ENCODE measurements around the gene PLAAT3. TPM values are rescaled to one million over a fixed set of nuclear protein-coding genes. Genes with fewer than 3 reads are reported as not detected.

The PLAAT3 gene
- total RNA-seq, 2 donors from 2014 or later: 3.8 to 13.2 TPM

DNA sequence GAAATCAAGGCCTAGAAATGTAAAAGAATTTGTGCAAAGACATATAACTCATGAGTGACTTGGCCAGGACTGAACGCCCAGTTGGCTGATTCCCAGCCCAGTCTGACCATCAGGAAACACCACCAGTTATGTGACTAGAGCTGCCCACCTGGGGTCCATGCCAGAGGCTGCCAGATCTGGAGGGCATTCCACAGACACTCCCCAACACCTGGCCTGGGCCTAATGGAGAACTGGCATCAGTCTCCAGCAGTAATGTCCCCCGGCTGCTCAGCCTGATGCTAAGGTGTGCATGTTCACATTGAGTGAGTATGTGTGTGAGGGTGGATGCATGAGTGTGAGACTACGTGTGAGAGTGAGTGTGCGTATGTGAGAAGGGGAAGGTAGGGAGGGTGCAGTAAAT is 15.7 kb downstream of the PLAAT3 start:
- H3K4me3 ChIP-seq: no peak overlapping the region
- no peaks in the 10 kb centered on the region for H3K4me1 ChIP-seq
- no peak for DNase-seq
- intact Hi-C loops (cut with DNase I): no loop called here
- no peaks in the 10 kb centered on the region for H3K27me3 ChIP-seq
- TF ChIP-seq, protein P1, sequence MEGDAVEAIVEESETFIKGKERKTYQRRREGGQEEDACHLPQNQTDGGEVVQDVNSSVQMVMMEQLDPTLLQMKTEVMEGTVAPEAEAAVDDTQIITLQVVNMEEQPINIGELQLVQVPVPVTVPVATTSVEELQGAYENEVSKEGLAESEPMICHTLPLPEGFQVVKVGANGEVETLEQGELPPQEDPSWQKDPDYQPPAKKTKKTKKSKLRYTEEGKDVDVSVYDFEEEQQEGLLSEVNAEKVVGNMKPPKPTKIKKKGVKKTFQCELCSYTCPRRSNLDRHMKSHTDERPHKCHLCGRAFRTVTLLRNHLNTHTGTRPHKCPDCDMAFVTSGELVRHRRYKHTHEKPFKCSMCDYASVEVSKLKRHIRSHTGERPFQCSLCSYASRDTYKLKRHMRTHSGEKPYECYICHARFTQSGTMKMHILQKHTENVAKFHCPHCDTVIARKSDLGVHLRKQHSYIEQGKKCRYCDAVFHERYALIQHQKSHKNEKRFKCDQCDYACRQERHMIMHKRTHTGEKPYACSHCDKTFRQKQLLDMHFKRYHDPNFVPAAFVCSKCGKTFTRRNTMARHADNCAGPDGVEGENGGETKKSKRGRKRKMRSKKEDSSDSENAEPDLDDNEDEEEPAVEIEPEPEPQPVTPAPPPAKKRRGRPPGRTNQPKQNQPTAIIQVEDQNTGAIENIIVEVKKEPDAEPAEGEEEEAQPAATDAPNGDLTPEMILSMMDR (IDR thresholded peaks at IDR 0.05): no peak
- no peak overlapping the region for H3K9ac ChIP-seq (ENCODE audit: low read depth in 2 of 2, low read length in 2 of 2)
- H3K27ac ChIP-seq: no peak overlapping the region
- H3K9me3 ChIP-seq: no peaks in the 10 kb centered on the region
- H3K36me3 ChIP-seq: no peaks in the 10 kb centered on the region

GRCh38 chr11:63595296-63595695 is 18.9 kb downstream of the PLAAT3 start:
- no peak overlapping the region for H3K4me3 ChIP-seq
- TF ChIP-seq, protein P1 (IDR thresholded peaks at IDR 0.05): no peak
- DNase-seq: peak; percentile 5
- no peak overlapping the region for H3K9ac ChIP-seq (ENCODE audit: low read depth in 2 of 2, low read length in 2 of 2)
- intact Hi-C loops (cut with DNase I): no loop called here
- no peaks in the 10 kb centered on the region for H3K27me3 ChIP-seq
- H3K36me3 ChIP-seq: no peaks in the 10 kb centered on the region
- H3K4me1 ChIP-seq: no peaks in the 10 kb centered on the region
- no peak overlapping the region for H3K27ac ChIP-seq
- no peaks in the 10 kb centered on the region for H3K9me3 ChIP-seq

DNA sequence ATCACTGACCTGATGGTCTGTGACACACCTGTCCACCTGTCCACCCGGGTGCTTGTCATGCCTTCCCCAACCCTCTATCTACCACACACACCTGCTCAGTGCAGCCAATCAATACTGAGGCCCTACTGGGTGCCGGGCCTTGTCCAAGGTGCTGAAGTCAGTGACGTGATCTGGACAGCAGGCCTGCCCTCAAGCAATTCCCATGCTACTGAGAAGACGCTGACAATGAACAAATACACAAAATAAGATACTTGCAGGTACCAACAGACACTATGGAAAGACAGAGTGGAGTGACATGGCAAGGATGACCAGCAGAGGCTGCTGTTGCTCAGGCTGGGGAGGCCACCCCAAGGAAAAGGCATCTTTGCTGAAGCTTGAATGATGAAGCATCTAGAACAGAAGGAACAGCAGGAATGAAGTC is 21.2 kb downstream of the PLAAT3 start:
- Histone ChIP-seq H3K4me1 (no peaks in the 10 kb centered on the region), H3K4me3 (no peak overlapping the region), H3K27ac (no peak overlapping the region), H3K27me3 (no peaks in the 10 kb centered on the region), H3K9ac (ENCODE audit: low read depth in 2 of 2, low read length in 2 of 2) (no peak overlapping the region), H3K9me3 (no peaks in the 10 kb centered on the region), H3K36me3 (no peaks in the 10 kb centered on the region)
- DNase-seq: no peak
- TF ChIP-seq, protein P1 (IDR thresholded peaks at IDR 0.05): peak; percentile 39
- intact Hi-C loops (cut with DNase I): no loop called here

GRCh38 chr11:63590024-63590788 is 24.0 kb downstream of the PLAAT3 start:
- Histone ChIP-seq H3K27me3 (no peaks in the 10 kb centered on the region), H3K9ac (ENCODE audit: low read depth in 2 of 2, low read length in 2 of 2) (no peak overlapping the region), H3K36me3 (no peaks in the 10 kb centered on the region), H3K9me3 (no peaks in the 10 kb centered on the region), H3K4me3 (no peak overlapping the region), H3K4me1 (no peaks in the 10 kb centered on the region), H3K27ac (no peak overlapping the region)
- no peak for DNase-seq
- intact Hi-C loops (cut with DNase I): no loop called here
- TF ChIP-seq, protein P1 (IDR thresholded peaks at IDR 0.05): no peak

- H3K9me3 ChIP-seq: no peaks in the 10 kb centered on the region
- no peaks in the 10 kb centered on the region for H3K36me3 ChIP-seq
- no peaks in the 10 kb centered on the region for H3K27me3 ChIP-seq
- H3K9ac ChIP-seq (ENCODE audit: low read depth in 2 of 2, low read length in 2 of 2): no peak overlapping the region
- H3K27ac ChIP-seq: no peak overlapping the region
- H3K4me1 ChIP-seq: no peaks in the 10 kb centered on the region
- no peak overlapping the region for H3K4me3 ChIP-seq
- TF ChIP-seq, protein P1 (IDR thresholded peaks at IDR 0.05): no peak
- intact Hi-C loops (cut with DNase I): no loop called here
- no peak for DNase-seq
These were observed 25.2 kb downstream of the PLAAT3 start for GRCh38 chr11:63589000-63589399.
